Endothelial cell of umbilical vein (primary cell): ENCODE data around the gene ZFHX2. TPM values are rescaled to one million over a fixed set of nuclear protein-coding genes. Genes with fewer than 3 reads are reported as not detected.

Experiments
- BruUV-seq: library from RNA; stranded (reverse); fragments of 400-500 nt; replicated peaks from 2 replicates; lab custom pipeline; 2021; lab: Mats Ljungman, UMichigan
- CTCF ChIA-PET: fragments of 300-600, 350-600 bp; sonication (Branson Sonifier 250); formaldehyde crosslinking; loops from one replicate; lab custom pipeline; 2021; ENCODE audit warnings: antibody characterized with exemption, inconsistent platforms; lab: Charles Lee
- POLR2A ChIA-PET: fragments of 300-600, 350-600 bp; sonication (Branson Sonifier 250); formaldehyde crosslinking; loops from one replicate; lab custom pipeline; 2021; ENCODE audit warnings: antibody characterized with exemption, inconsistent platforms; lab: Charles Lee
- DNase-seq: peaks from one replicate; pipeline ENCODE4 v3.0.0-alpha.2; 2011; ENCODE audit warnings: low read depth, low spot score
- FAIRE-seq: peaks from 2 replicates; lab custom pipeline; 2011; peaks lifted over from hg19 to GRCh38; lab: Jason Lieb, UNC
- H2AFZ ChIP-seq: 2 replicates; pipeline ENCODE4 v1.6.0; 2012; ENCODE audit warnings: low read depth, low read length, control low read depth, inconsistent platforms
- H3K27ac ChIP-seq: 2 replicates; pipeline ENCODE4 v1.5.1; 2011; ENCODE audit warnings: low read depth, mild to moderate bottlenecking, control low read depth, low read length, moderate library complexity; ENCODE audit not compliant: insufficient read depth
- H3K27me3 ChIP-seq, 2 experiments: 2 replicates each; pipeline versions ENCODE4 v1.6.0 to v1.6.1; 2011; ENCODE audit warnings: low read length in 2 of 2, mixed read lengths in 1 of 2; ENCODE audit not compliant: control insufficient read depth in 2 of 2, insufficient read depth in 2 of 2
- H3K36me3 ChIP-seq, 2 experiments: 2 replicates in 1 of 2; 3 replicates in 1 of 2; pipeline ENCODE4 v1.5.1; 2011; ENCODE audit warnings: low read length in 2 of 2, mild to moderate bottlenecking in 1 of 2, moderate library complexity in 1 of 2; ENCODE audit not compliant: control insufficient read depth in 2 of 2, insufficient read depth in 2 of 2; ENCODE audit errors: extremely low read depth in 1 of 2
- H3K4me1 ChIP-seq: 3 replicates; pipeline ENCODE4 v1.5.1; 2011; ENCODE audit warnings: mild to moderate bottlenecking, low read length; ENCODE audit not compliant: control insufficient read depth, insufficient read depth; ENCODE audit errors: extremely low read depth
- H3K4me2 ChIP-seq: 2 replicates; pipeline ENCODE4 v1.6.1; 2011; ENCODE audit warnings: low read length, control low read depth, mixed read lengths; ENCODE audit not compliant: insufficient read depth
- H3K4me3 ChIP-seq, 3 experiments: fragments of 200-600 bp in 1 of 3; sonication (generic), shearing (Covaris generic) in 1 of 3; replicated peaks in 1 of 3; 2 replicates each; pipeline ENCODE4 v1.5.1; 2011 to 2016; ENCODE audit warnings: control low read depth in 3 of 3, low read length in 3 of 3, mild to moderate bottlenecking in 2 of 3, inconsistent platforms in 1 of 3, low read depth in 1 of 3, moderate library complexity in 1 of 3; ENCODE audit not compliant: insufficient read depth in 1 of 3
- H3K79me2 ChIP-seq: 2 replicates; pipeline ENCODE4 v1.6.0; 2012; ENCODE audit warnings: low read length, inconsistent platforms; ENCODE audit not compliant: control insufficient read depth, insufficient read depth
- H3K9ac ChIP-seq: replicated peaks from 2 replicates; pipeline ENCODE3; 2011; ENCODE audit warnings: low read length, control low read depth; ENCODE audit not compliant: insufficient read depth; ENCODE audit errors: extremely low read depth
- H3K9me1 ChIP-seq: replicated peaks from 3 replicates; pipeline ENCODE4 v1.6.0; 2011; ENCODE audit warnings: mild to moderate bottlenecking, low read length; ENCODE audit not compliant: control insufficient read depth, insufficient read depth; ENCODE audit errors: extremely low read depth
- H3K9me3 ChIP-seq: replicated peaks from 2 replicates; pipeline ENCODE4 v1.5.1; 2012; ENCODE audit warnings: low read length, inconsistent platforms; ENCODE audit not compliant: control insufficient read depth, insufficient read depth
- H4K20me1 ChIP-seq: replicated peaks from 2 replicates; pipeline ENCODE3; 2011; ENCODE audit warnings: mild to moderate bottlenecking, low read length; ENCODE audit not compliant: control insufficient read depth, insufficient read depth; ENCODE audit errors: extremely low read depth
- EZH2 ChIP-seq: IDR thresholded peaks from 2 replicates; pipeline ENCODE4 v1.6.1; 2012; ENCODE audit warnings: borderline replicate concordance, low read depth, mild to moderate bottlenecking, moderate library complexity, low read length, inconsistent platforms; ENCODE audit not compliant: severe bottlenecking
- FOS ChIP-seq: IDR thresholded peaks from 2 replicates; pipeline ENCODE4 v1.6.1; 2011; ENCODE audit warnings: mild to moderate bottlenecking, low read length, moderate library complexity, borderline replicate concordance; ENCODE audit not compliant: insufficient read depth
- GATA2 ChIP-seq: IDR thresholded peaks from 2 replicates; pipeline ENCODE4 v1.7.0; 2011; ENCODE audit warnings: low read depth, mild to moderate bottlenecking, moderate library complexity, mixed read lengths, low read length; ENCODE audit not compliant: insufficient read length, insufficient read depth
- JUN ChIP-seq: IDR thresholded peaks from 2 replicates; pipeline ENCODE4 v1.6.1; 2011; ENCODE audit warnings: borderline replicate concordance, low read depth; ENCODE audit not compliant: insufficient read length, insufficient read depth
- MAX ChIP-seq: IDR thresholded peaks from 2 replicates; pipeline ENCODE4 v1.6.1; 2011; ENCODE audit not compliant: insufficient read depth, insufficient read length
- MYC ChIP-seq: IDR thresholded peaks from one replicate; pipeline ENCODE4 v1.6.1; 2011; ENCODE audit warnings: mild to moderate bottlenecking, low read depth, low read length
- POLR2A ChIP-seq: IDR thresholded peaks from 2 replicates; pipeline ENCODE4 v1.6.1; 2012; ENCODE audit warnings: low read depth, mild to moderate bottlenecking, control low read depth, low read length
- POLR2AphosphoS5 ChIP-seq: IDR thresholded peaks from 2 replicates; pipeline ENCODE4 v1.6.1; 2012; ENCODE audit warnings: low read depth, mild to moderate bottlenecking, control low read depth, low read length, moderate library complexity; ENCODE audit not compliant: insufficient read depth
- dilution Hi-C: fragments of 300-500 bp; cut with MboI; formaldehyde crosslinking; loops from one replicate; pipeline ENCODE4 v1.15.0; 2019; ENCODE audit warnings: low sequenced_read_pairs; ENCODE audit not compliant: extremely low pct_ligation_motif_present
- intact Hi-C: fragments of 100-400 bp; cut with micrococcal nuclease; formaldehyde crosslinking; loops from one replicate; pipeline ENCODE4 v1.10.0; 2022
- polyA plus RNA-seq, 4 experiments: library from polyadenylated mRNA; depleted of rRNA in 3 of 4; stranded (reverse) in 3 of 4; unstranded in 1 of 4; fragments of >200 nt; gene quantifications; 2 replicates each; pipeline versions ENCODE4 v1.2.1 to v1.2.3, GENCODE V29; 2011 to 2012; ENCODE audit warnings: missing spikeins in 1 of 4
- total RNA-seq: library from RNA; stranded (reverse); gene quantifications from 2 replicates; pipeline ENCODE4 v1.2.3, GENCODE V29; 2021
- TF ChIP-seq, protein P1 (sequence below), 2 donors: IDR thresholded peaks; 1 replicate in 1 of 2; 2 replicates in 1 of 2; pipeline ENCODE4 v1.5.1; 2011; ENCODE audit warnings: low read length in 2 of 2, mild to moderate bottlenecking in 2 of 2, moderate library complexity in 2 of 2, control low read depth in 1 of 2, inconsistent platforms in 1 of 2, low read depth in 1 of 2; ENCODE audit not compliant: insufficient read depth in 1 of 2; ENCODE audit errors: extremely low read depth in 1 of 2

ZFHX2 gene
- total and polyA plus RNA-seq, 2 donors (not counting 3 experiments of a cell fraction or from before 2014, with no cell fraction given): 0.25 to 2.3 TPM

- Histone ChIP-seq H3K27me3 (no peaks in the 10 kb centered on the region), H3K9me3 (no peaks in the 10 kb centered on the region), H3K36me3 (peaks cover 0 to 11% of the 10 kb centered on the region in 2 experiments), H3K27ac (no peak overlapping the region), H2AFZ (no peak overlapping the region), H3K79me2 (peaks cover 11% of the 10 kb centered on the region), H3K9me1 (no peaks in the 10 kb centered on the region), H3K4me1 (peaks cover 11% of the 10 kb centered on the region), H3K9ac (no peak overlapping the region), H3K4me2 (no peak overlapping the region), H3K4me3 (no peak overlapping the region), H4K20me1 (no peaks in the 10 kb centered on the region)
- dilution Hi-C loops: no loop called here
- FAIRE-seq (no peak), DNase-seq (no peak)
- no TSS peak for BruUV-seq
- ChIA-PET POLR2A (interaction anchor here (1.2 kb wide), 1 partner anchor 80 kb away, joined by 5 read pairs; no protein-coding TSS in a partner anchor), CTCF (interaction anchor here (1.1 to 12.3 kb wide), 8 partner anchors 9 to 80 kb away, joined by 4 to 416 read pairs (median 12); no protein-coding TSS in a partner anchor)
- intact Hi-C loops: no loop called here
- TF ChIP-seq, protein P1, sequence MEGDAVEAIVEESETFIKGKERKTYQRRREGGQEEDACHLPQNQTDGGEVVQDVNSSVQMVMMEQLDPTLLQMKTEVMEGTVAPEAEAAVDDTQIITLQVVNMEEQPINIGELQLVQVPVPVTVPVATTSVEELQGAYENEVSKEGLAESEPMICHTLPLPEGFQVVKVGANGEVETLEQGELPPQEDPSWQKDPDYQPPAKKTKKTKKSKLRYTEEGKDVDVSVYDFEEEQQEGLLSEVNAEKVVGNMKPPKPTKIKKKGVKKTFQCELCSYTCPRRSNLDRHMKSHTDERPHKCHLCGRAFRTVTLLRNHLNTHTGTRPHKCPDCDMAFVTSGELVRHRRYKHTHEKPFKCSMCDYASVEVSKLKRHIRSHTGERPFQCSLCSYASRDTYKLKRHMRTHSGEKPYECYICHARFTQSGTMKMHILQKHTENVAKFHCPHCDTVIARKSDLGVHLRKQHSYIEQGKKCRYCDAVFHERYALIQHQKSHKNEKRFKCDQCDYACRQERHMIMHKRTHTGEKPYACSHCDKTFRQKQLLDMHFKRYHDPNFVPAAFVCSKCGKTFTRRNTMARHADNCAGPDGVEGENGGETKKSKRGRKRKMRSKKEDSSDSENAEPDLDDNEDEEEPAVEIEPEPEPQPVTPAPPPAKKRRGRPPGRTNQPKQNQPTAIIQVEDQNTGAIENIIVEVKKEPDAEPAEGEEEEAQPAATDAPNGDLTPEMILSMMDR (IDR thresholded peaks at IDR 0.05; ENCODE audit: extremely low read depth in 1 of 2, insufficient read depth in 1 of 2, low read depth in 1 of 2, low read length in 2 of 2): no peak
- TF ChIP-seq FOS: no peak
- TF ChIP-seq POLR2A: no peak
- no peak for TF ChIP-seq JUN
- TF ChIP-seq GATA2: no peak
- TF ChIP-seq MAX: no peak
- no peak for TF ChIP-seq EZH2
- no peak for TF ChIP-seq POLR2AphosphoS5
- TF ChIP-seq MYC: no peak
Measured at GRCh38 chr14:23558346-23559009, 6.9 kb upstream of the ZFHX2 start.
